HPDE6-E6E7 (cell line): Measurements from ENCODE around the gene KRT86.
A peak's percentile ranks its signal among the peaks of the same experiment; 100 is the strongest.
"Not testable (repeated sequence)": the region's sequence is repeated elsewhere in the genome, so short reads cannot be mapped to it uniquely, and the experiment has no call there.

Experiments used
- DNase-seq: peaks from one replicate; pipeline ENCODE4 v3.0.0; 2011; ENCODE audit warnings: missing footprints; ENCODE audit errors: extremely low spot score

Gene KRT86

DNA sequence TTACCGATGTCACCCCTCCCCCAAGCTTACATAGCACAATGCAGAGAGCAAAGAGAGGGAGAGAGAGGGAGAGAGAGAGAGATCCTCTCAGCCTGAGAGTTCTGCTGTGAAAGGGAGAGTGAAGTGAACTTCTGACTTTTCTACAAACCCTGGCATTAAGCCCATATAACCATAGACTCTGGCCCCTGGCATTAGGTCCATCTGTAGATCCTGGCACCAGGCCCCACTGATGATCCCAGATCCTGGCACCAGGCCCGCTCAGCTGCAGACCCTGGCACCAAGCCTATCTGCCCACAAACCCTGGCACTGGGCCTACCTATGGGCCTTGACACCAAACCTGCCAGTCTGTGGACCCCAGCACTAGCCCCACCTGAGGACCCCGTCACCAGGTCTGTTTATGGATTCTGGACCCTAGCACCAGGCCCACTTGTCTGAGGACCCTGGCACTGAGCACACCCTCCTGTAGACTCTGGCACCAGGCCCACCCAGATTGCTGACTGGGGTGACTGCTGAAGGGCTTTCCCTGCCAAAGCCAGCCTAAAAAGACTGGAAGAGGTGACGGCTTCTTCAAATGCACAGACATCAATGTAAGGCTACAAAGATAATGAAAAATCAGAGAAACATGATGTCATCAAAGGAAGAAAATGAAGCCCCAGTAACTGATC is 61.3 kb downstream of the KRT86 start:
- no peak for DNase-seq

GRCh38 chr12:52336641-52337040 is 62.2 kb downstream of the KRT86 start:
- no peak for DNase-seq

DNA sequence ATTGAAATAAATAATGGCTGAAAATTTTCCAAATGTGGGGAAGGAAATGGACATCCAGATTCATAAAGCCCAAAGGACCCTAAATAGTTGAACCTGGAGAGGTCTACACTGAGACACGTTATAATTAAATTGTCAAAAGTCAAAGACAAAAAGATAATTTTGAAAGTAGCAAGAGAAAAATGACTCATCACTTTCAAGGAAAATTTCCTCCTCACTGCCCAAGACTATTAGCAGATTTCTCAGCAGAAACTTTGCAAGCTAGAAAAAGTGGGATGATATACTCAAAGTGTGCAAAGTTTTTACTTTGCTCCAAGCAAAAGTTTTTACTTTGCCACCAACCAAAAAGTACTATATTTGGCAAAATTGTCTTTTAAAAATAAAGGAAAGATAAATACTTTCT is 62.6 kb downstream of the KRT86 start:
- DNase-seq: no peak

DNA sequence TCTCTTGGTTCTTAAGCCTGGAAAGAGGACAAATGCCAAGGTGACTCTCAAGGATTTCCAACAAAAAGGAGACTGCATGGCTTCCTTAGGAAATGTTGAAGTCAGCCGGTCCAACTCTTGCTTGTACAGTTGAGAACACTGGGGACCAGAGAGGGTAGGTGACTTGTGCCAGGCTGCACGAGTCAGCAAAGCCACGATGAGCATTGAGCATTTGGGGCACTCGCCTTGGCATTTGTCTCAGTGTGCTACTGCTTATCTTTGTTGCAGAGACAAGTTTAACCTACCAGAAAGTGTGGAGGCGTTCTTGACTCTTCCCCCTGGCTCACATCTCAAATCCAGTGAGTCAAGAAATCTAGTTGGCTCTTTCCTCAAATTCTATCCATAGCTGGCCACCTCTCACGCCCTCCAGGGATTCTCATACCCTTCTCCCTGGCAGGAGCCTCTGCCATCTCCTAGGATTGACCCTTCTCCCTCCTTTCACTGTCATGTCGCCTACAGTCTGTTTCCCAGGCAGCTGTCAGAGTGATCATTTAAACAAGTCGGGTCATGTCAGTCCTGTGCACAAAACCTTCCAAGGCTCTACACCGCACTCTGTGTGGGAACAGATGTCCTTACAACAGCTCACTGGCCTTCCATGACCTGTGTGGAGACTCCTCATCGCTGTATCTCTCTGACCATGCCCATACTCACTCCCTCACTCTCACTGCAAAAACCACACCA is 64.0 kb downstream of the KRT86 start:
- DNase-seq: peak; percentile 52

- DNase-seq: no peak
These were observed 66.7 kb downstream of the KRT86 start for GRCh38 chr12:52341066-52341580.

- no peak for DNase-seq
These were observed 68.5 kb downstream of the KRT86 start for GRCh38 chr12:52342781-52343490.

- no peak for DNase-seq
These were observed 69.1 kb downstream of the KRT86 start for GRCh38 chr12:52343550-52343949.

DNA sequence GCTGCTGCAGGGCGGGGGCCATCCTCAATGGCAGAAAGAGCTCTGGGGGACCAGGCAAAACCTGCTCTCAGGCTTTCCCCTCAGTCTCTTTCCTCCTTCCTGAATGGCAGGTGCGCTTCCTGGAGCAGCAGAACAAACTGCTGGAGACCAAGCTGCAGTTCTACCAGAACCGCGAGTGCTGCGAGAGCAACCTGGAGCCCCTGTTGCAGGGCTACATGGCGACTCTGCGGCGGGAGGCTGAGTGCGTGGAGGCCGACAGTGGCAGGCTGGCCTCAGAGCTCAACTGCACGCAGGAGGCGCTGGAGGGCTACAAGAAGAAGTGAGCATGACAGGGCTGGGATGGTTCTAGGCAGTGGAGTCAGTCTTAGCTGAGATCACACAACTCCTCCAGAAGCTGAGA is 69.7 kb downstream of the KRT86 start:
- DNase-seq: no peak

- not testable (repeated sequence) for DNase-seq
These were observed 70.6 kb downstream of the KRT86 start for GRCh38 chr12:52345041-52345440.

- DNase-seq: no peak
These were observed 72.1 kb downstream of the KRT86 start for GRCh38 chr12:52346593-52346992.

DNA sequence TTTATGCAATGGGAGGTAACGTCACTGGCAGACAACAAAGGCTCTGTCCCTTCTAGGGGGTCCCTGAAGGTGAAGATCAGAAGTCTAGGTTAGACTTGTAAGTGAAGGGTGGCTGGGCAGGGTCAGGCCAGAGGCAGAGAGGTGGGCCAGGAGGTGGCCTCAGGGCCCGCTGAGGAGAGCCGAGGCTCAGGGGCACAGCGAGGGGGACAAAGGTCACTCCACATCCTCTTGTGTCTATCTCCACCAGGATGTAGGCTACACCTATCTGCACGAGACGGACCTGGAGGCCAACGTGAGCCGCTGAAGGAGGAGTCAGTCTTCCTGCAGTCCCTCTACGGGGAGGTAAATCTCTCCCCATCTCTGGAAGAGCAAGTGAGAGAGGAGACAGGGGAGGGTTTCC is 72.6 kb downstream of the KRT86 start:
- DNase-seq: no peak

DNA sequence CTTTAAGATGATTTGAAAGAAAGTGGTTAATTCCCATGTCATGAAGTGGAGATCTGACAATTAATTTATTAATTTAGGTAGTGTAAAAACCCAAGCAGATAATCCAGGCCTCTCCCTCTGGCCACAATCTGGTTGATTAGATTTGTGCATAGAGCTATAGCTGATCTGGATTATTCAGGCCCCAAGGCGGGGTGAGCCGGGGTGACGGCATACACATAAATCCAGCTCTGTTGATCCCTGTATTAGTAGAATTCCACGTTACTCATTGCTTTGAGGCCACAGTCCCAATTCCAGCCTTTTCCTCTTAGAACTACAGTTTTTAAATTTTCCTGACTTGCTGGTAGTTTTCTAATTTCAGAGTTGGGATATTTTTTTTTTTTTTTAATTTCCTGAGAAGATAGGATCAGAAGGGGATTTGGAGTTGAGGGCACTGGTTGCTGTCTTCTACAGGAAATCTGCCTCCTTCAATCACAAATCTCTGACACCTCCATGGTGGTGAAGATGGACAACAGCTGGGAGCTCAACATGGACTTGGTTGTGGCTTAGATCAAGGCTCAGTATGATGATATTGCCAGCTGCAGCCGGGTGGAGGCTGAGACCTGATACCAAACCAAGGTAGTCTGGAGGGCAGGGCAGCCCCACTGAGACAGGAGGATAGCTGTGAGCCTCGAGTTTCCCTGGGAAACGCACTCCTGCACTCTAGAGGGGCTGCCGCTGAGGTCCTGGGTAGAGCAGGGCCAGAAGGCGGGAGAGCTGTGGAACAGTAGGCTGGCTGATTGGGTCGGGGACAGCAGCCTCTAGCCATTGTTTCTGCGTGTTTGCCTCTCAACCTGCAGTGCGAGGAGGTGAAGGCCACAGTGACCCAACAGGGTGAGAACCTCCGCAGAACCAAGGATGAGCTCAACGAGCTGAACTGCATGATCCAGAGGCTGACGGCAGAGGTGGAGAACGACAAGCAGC is 73.4 kb downstream of the KRT86 start:
- no peak for DNase-seq

DNA sequence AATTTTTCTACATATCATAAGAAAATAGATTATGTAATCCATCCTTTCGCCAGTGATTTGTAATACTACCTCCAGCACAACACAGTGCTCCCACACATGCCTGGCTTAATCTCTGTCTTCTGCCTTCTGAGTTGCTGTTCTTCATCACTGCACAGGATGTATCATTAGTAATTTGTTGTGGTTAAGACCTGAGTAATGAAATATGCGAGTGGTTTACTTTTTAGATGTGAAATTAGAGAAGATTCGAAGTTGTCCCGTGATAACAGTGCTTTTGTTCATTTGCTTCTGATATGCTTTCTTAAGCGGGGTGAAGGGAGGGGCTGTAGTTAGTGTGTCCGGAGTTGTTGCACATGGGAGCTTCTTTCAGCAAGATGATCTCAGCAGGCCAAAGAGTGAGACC is 74.8 kb downstream of the KRT86 start:
- no peak for DNase-seq

- DNase-seq: no peak
These were observed 75.7 kb downstream of the KRT86 start for GRCh38 chr12:52350021-52350620.

DNA sequence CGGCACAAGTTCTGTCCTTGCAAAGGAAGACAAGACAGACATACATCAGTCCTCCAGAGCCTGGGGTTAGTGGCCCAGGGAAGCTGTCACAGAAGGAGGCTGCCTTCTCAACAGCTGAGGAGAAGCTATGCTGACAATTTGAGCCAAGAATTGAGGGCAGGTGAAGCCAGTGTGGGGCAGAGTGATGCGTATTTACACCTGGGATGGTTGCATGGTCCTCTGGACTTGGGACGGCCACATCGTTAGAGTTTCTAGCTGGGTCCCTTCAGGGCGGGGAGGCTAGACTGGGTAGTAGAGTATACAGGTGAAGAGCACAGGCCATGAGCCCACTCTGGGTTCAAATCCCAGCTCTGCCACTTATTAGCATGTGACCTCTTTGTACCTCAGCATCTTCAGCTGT is 76.3 kb downstream of the KRT86 start:
- no peak for DNase-seq

DNA sequence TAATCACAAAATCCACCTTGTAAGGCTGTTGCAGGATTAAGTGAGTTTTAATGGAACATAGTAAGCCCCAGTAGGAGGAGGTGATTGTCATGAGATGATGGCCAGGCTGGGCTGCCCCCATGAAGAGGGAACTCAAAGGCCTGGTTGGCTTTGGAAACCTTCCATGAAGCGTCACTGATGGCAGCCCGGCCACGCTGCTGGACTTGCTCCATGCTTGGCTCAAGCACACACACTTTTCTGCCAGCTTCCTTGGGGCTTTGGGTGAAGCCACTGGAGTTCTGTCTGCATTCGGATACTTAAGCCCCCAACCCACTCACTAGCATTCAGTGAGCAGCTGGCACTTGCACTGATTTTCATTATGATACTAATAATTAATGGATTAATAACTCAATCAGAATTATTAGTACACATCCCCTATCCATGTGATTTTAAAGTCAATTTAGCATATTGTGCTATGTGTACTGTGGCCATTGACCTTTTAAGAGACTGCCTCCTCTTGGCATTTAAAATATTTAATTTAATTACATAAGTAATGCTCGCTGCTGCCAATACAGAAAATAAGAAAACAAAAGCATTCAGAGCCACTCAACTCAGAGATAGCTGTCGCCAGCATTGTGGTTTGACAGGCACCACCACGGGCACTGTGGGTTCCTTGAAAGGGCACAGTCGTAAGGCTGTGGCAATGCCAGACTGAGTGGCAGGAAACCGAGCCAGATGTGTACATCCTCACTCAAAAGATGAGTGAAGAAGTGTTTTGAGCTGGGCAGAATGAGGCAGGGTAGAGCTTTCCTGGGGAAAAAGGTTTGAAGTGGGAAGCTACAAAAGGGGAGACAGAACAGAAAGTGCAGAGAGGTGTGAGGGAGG is 77.0 kb downstream of the KRT86 start:
- no peak for DNase-seq

DNA sequence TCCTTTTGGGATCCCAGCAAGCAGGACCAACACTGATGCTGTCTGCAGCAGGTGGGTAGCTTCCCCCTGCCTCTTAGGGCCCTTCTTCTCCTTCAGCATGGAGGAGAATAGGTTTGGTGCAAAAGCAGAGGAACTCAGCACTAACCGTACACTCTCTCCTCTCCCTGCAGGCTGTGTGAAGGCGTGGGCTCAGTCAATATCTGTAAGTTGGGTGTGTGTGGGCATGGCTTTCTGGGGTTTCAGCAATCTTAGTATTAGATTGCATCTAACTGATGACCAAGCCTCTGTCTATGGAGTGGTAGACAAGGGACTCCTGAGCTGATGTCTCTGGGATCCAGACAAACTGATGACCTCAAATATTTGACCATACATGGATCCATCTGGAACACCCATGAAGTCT is 78.5 kb downstream of the KRT86 start:
- no peak for DNase-seq

- no peak for DNase-seq
These were observed 79.3 kb downstream of the KRT86 start for GRCh38 chr12:52353766-52354165.

GRCh38 chr12:52354200-52354599 is 79.8 kb downstream of the KRT86 start:
- no peak for DNase-seq

DNA sequence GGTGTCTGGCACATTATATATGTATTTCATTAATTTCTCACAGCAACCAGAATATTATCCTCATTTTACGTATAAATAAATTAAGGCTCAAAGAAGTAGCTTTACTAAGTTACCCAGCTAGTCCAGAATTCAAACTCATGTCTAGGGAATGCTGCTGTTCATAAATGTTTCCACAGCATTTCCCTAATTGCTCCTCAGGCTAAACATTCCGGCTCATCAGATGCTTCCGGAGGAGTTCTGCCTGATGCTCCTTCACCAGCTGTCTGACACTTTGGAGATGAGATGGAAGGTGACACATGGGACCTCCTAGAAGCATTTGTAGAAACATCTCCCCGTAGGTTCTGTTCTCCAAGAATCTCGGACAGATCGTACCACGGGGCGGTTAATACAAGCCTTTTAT is 80.7 kb downstream of the KRT86 start:
- DNase-seq: no peak
